LNCaP clone FGC (cell line): ENCODE results near the gene GLOD5.

Experiments
- DNase-seq: peaks from one replicate; pipeline ENCODE4 v3.0.0-alpha.2; 2011; ENCODE audit warnings: low read depth
- H3K4me3 ChIP-seq: 2 replicates; pipeline ENCODE4 v1.5.1; 2011; ENCODE audit warnings: mild to moderate bottlenecking, low read depth, low read length, control low read depth
- TF ChIP-seq, protein P1 (sequence below): IDR thresholded peaks from 2 replicates; pipeline ENCODE4 v1.5.1; 2012; ENCODE audit warnings: mild to moderate bottlenecking; ENCODE audit not compliant: control insufficient read depth, insufficient read depth; ENCODE audit errors: extremely low read depth

Gene GLOD5

DNA sequence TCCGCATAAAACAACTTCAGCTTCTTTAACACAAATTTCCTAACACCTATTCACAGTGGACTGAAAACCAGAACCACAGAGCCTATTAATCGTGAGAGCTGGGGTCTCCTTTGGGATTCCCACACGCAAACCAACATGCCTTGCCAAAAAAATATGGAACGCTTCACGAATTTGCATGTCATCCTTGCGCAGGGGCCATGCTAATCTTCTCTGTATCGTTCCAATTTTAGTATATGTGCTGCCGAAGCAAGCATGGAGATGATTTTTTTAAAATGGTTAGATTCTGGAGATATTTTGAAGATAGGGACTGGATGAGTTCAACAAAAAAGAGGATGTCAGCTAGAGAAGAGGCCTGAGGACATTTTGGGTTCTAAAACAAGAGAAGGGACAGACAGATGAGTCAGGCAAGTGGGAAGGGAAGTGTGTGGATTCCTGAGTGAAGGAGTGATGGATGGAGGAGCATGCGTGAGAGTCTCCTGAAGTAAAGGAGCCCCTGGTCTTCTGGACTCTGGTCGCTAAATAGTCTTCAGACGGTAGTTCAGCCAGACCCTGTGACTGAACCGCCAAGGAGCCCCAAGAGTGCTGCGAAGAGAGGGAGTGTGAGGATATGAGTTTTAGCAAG lies 15.4 kb downstream of the GLOD5 start:
- DNase-seq: no peak
- TF ChIP-seq, protein P1, sequence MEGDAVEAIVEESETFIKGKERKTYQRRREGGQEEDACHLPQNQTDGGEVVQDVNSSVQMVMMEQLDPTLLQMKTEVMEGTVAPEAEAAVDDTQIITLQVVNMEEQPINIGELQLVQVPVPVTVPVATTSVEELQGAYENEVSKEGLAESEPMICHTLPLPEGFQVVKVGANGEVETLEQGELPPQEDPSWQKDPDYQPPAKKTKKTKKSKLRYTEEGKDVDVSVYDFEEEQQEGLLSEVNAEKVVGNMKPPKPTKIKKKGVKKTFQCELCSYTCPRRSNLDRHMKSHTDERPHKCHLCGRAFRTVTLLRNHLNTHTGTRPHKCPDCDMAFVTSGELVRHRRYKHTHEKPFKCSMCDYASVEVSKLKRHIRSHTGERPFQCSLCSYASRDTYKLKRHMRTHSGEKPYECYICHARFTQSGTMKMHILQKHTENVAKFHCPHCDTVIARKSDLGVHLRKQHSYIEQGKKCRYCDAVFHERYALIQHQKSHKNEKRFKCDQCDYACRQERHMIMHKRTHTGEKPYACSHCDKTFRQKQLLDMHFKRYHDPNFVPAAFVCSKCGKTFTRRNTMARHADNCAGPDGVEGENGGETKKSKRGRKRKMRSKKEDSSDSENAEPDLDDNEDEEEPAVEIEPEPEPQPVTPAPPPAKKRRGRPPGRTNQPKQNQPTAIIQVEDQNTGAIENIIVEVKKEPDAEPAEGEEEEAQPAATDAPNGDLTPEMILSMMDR: no peak
- H3K4me3 ChIP-seq: no peak overlapping the region

- H3K4me3 ChIP-seq: no peak overlapping the region
- DNase-seq: no peak
- TF ChIP-seq, protein P1: no peak
Measured at GRCh38 chrX:48779399-48779798, 17.9 kb downstream of the GLOD5 start.

DNA sequence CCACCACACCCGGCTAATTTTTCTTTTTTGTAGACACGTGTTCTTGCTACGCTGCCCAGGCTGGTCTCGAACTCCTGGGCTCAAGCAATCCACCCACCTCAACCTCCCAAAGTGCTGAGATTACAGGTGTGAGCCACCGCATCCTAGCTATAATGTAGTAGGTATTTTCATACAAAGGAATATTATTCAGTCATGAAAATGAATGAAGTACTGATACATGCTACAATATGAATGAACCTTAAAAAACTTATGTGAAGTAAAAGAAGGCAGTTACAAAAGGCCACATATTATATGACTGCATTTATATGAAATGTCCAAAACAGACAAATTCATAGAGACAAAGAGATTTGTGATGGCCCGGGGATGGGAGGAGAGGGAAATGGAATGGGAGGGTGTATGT lies 20.2 kb downstream of the GLOD5 start:
- TF ChIP-seq, protein P1: no peak
- DNase-seq: no peak
- no peak overlapping the region for H3K4me3 ChIP-seq

- DNase-seq: no peak
- TF ChIP-seq, protein P1: no peak
- no peak overlapping the region for H3K4me3 ChIP-seq
Measured at GRCh38 chrX:48782216-48782615, 20.7 kb downstream of the GLOD5 start.

- no peak for DNase-seq
- no peak overlapping the region for H3K4me3 ChIP-seq
- TF ChIP-seq, protein P1: no peak
Measured at GRCh38 chrX:48782795-48783194, 21.2 kb downstream of the GLOD5 start.

GRCh38 chrX:48784726-48785125 lies 23.2 kb downstream of the GLOD5 start:
- no peak for DNase-seq
- H3K4me3 ChIP-seq: no peak overlapping the region
- TF ChIP-seq, protein P1: no peak

DNA sequence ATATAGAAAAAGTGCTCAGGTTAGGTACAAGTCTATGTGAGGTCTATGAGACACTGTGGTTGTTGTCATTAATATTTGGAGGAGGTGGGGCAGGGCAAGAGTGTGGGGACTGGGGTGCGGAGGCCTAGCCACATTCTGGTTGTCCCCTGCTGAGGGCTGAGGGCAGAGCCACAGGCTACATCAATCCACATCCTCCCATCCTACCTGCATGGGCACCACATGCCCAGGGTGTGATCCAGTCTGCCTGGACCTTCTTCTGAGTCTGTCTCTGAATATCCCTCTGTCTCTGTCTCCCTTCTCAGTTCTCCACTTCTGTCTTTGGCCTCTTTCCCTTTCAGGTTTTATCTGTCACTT lies 23.6 kb downstream of the GLOD5 start:
- TF ChIP-seq, protein P1: no peak
- no peak for DNase-seq

More for the DNA sequence above, 23.6 kb downstream of the GLOD5 start:
- H3K4me3 ChIP-seq: no peak overlapping the region
